Suprapubic skin (tissue), 4 donors: ENCODE measurements around the gene CRY2.

Experiments used
- EP300 ChIP-seq: sonication (generic); formaldehyde crosslinking; IDR thresholded peaks from one replicate; pipeline ENCODE4 v1.6.1; 2017; ENCODE audit warnings: antibody characterized with exemption
- POLR2AphosphoS5 ChIP-seq, 3 donors: sonication (generic); formaldehyde crosslinking; IDR thresholded peaks; one replicate each; pipeline ENCODE4 v1.6.1; 2017; ENCODE audit warnings: antibody characterized with exemption in 3 of 3
- TF ChIP-seq, protein P1 (sequence below), 2 donors: fragments of 200-600 bp in 1 of 2; fragments of 450-650 bp in 1 of 2; sonication (generic) in 1 of 2; IDR thresholded peaks; one replicate each; pipeline ENCODE4 v1.5.1; 2016 to 2019; ENCODE audit warnings: antibody characterized with exemption in 2 of 2, mild to moderate bottlenecking in 1 of 2, moderate library complexity in 1 of 2

DNA sequence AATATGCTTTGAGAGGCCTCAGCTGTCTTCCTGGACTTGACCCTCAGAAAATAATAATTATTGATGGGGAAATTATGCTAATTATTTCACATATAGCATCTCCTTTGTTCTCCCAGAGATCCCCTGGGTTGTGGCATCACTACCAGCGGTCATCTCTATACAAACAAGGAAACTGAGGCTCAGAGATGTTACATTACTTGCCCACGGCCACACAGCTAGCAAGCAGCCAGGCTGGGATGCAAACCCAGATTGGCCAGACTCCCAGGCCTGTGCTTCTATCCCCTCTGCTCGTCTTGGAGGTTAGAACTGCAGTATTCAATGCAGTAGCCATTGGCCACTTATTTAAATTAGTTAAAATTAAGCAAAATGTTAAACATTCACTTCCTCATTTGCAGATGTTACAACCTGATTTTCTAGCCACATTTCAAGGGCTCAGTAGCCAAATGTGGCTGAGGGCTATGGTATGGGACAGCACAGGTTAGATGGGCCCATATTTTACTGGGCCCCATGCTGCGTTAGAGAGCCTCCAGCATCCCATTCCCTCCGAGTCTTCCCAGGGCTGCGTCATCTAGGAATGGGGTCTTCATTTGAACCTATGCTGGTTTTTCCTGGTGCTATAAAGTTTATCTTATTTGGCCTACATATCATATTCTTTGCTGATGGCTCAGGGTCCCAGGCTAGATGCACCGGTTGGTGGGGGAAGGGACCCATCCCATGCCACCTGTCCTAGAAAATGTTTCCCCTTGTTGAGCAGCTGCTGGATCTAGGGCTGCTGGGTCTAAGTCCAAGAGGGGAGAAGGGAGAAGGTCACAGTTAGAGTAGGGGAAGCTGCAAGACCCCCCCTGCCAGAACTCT is 40.1 kb upstream of the CRY2 start:
- no peak for TF ChIP-seq EP300
- TF ChIP-seq, protein P1, sequence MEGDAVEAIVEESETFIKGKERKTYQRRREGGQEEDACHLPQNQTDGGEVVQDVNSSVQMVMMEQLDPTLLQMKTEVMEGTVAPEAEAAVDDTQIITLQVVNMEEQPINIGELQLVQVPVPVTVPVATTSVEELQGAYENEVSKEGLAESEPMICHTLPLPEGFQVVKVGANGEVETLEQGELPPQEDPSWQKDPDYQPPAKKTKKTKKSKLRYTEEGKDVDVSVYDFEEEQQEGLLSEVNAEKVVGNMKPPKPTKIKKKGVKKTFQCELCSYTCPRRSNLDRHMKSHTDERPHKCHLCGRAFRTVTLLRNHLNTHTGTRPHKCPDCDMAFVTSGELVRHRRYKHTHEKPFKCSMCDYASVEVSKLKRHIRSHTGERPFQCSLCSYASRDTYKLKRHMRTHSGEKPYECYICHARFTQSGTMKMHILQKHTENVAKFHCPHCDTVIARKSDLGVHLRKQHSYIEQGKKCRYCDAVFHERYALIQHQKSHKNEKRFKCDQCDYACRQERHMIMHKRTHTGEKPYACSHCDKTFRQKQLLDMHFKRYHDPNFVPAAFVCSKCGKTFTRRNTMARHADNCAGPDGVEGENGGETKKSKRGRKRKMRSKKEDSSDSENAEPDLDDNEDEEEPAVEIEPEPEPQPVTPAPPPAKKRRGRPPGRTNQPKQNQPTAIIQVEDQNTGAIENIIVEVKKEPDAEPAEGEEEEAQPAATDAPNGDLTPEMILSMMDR (IDR thresholded peaks at IDR 0.05), result no peak
- TF ChIP-seq POLR2AphosphoS5 (IDR thresholded peaks at IDR 0.05), result no peak
